ENCODE data around the gene SF3B5.
"Not testable (repeated sequence)": the region's sequence is repeated elsewhere in the genome, so short reads cannot be mapped to it uniquely, and the experiment has no call there.

SF3B5 gene

GRCh38 chr6:144095134-144096002, at the start of gene SF3B5:
Gene SF3B5 (minus strand): TSS chr6:144095573. CDS start chr6:144095497, 76 bp downstream.
- peak; percentile 100 for DNase-seq

DNA sequence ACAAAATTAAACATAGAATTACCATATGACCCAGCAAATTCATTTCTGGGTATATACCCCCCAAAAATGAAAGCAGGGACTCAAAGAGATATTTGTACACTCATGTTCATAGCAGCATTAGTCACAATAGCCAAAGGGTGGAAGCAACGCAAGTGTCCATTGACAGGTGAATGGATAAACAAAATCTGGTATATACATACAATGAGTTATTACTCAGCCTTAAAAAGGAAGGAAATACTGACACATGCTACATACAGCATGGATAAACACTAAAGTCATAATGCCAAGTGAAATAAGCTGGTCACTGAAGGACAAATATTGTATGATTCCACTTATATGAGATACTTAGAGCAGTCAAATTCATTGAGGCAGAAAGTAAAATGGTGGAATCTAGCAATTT, 49.6 kb upstream of the SF3B5 start:
- DNase-seq: no peak

- DNase-seq: no peak
These were observed 48.5 kb upstream of the SF3B5 start for GRCh38 chr6:144143878-144144277.

DNA sequence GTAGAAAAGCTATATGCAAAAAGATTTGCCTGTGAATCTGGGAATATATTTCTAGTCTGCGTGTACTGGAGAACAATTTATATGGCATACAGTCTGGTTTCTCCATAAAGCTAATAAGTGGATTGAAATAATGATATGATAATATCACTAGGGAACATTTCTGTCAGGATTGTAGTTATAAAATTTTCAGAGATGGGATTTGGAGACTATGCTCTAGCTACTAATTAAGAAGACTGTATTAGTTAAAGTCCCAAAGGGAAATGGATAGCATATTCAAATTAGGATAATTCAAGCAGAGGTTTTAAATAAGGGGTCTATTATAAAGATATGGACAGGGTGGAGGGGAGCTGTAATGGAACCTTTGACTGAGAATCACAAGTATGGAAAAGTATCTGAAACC, 47.7 kb upstream of the SF3B5 start:
- no peak for DNase-seq

DNA sequence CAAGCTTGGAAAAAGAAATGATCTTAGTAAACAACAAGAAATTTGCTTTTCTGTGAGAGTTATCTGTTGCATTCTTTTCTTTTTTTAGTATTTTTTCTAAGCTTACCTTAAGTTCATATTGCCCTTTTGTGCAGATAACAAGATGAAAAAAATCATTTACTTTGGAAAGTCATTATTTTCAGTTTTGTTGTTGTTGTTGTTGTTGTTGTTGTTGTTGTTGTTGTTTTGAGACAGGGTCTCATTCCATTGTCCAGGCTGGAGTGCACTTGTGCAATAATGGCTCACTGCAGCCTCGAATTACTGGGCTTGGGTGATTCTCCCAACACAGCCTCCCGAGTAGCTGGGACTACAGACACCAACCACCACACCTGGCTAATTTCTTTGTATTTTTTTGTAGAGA, 46.1 kb upstream of the SF3B5 start:
- DNase-seq: no peak

- peak; percentile 27 to 49 for DNase-seq
These were observed 45.5 kb upstream of the SF3B5 start for GRCh38 chr6:144140867-144141266.

- DNase-seq: peak; percentile 93 to 97
These were observed 44.4 kb upstream of the SF3B5 start for GRCh38 chr6:144139817-144140216.

GRCh38 chr6:144138542-144138941, 43.2 kb upstream of the SF3B5 start:
- DNase-seq: no peak

GRCh38 chr6:144134737-144135136, 39.4 kb upstream of the SF3B5 start:
- no peak for DNase-seq

GRCh38 chr6:144134176-144134575, 38.8 kb upstream of the SF3B5 start:
- DNase-seq: no peak

GRCh38 chr6:144133225-144133821, 38.0 kb upstream of the SF3B5 start:
- DNase-seq: no peak

GRCh38 chr6:144132167-144132690, 36.9 kb upstream of the SF3B5 start:
- DNase-seq: not testable (repeated sequence)

DNA sequence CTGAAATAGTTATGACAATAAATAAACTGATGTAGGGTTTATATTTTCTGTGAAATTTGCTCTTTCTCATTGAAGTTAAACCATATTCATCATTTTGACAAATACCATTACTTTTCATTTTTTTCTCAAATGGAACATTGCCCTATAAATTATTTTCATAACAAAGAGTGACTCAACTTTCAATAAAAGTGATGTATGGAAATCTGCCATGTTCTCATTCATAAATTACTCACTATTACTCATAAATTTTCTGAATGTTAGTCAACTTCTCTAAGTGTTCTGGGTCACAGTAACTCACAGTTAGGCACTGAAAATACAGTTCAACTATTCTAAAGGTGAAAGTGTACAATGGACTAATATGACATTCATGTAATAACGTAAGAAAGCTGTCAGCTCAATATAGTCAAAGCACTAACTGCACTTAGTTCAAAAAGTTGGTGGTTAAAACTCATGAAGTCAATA, 35.9 kb upstream of the SF3B5 start:
- DNase-seq: no peak

DNA sequence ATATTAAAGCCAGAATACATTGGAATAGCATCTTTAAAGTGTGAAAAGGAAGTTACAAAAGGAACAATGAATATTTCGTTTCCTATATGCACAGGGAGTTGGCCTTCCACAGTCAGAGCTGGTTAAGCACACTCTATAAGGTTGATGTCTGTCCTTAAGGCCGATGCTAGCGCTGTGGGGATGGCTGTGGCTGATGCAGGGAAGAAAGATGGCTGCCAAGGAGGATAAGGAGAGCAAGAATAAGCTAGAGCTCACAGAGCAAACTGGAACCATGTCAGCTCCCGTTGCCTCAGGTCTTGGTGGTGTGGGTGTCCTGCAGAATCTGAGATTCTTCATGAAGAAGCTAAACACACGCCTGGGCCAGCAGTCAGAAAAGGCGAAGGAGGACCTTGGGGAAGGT, 34.1 kb upstream of the SF3B5 start:
- peak in 1 of 2 experiments; percentile 17 for DNase-seq

GRCh38 chr6:144127097-144127496, 31.7 kb upstream of the SF3B5 start:
- DNase-seq: no peak

GRCh38 chr6:144123836-144124235, 28.5 kb upstream of the SF3B5 start:
- peak; percentile 50 to 59 for DNase-seq

DNA sequence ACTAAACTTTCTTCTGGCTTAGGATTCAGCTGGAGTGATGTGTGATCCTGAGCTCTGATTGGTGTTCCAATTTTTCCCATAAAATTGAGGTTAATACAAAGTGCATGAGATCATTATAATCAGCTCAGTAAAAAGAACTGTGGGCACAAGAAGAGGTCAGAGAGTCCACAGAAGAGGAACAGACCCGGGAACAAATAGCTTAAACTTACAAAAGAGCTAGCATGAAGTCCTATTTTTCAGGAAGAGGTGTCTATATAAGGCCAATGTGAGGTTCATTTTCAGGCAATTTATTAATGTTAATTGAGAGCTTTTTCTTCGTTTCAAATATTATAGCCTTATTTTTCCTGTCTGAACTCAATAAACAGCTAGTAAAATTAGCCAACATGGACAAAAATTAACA, 28.0 kb upstream of the SF3B5 start:
- peak; percentile 37 to 56 for DNase-seq

DNA sequence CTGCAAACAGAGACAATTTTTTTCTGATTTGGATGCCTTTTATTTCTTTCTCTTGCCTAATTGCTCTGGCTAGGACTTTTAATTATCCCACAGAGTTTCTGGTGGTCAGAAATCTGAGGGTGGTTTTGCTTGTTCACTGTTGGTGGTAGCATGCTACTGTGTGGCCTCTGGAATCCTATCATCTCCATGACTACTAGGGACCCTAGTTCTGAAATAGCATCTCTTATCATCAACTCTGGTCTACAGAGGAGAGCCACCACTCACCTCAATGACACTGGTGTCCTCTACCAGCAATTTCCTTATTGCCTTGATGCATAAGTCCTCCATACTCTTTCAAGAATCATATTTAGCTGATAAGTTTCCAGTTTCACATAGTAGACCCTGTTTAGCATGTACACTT, 27.5 kb upstream of the SF3B5 start:
- DNase-seq: no peak

DNA sequence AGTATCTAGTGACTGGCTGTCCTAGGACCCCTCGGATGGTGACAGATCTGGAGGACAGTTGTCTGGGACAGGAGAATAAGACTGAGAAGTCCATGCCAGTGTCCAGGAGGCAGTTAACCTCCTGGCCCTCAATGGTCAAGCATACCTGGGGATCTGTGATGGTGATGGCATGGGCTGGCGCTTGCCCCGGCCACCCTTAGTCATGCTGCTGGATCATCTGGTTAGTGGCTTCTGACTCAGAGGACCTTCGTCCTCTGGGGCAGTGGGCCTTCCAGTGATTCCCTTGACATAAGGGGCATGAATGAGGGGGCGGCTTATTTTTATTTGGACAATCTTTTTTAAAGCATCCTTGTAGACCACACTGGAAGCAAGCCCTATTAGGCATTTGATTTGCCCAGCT, 24.0 kb upstream of the SF3B5 start:
- no peak for DNase-seq

GRCh38 chr6:144115219-144115618, 19.8 kb upstream of the SF3B5 start:
- DNase-seq: no peak

- DNase-seq: no peak
These were observed 18.0 kb upstream of the SF3B5 start for GRCh38 chr6:144113366-144113765.

DNA sequence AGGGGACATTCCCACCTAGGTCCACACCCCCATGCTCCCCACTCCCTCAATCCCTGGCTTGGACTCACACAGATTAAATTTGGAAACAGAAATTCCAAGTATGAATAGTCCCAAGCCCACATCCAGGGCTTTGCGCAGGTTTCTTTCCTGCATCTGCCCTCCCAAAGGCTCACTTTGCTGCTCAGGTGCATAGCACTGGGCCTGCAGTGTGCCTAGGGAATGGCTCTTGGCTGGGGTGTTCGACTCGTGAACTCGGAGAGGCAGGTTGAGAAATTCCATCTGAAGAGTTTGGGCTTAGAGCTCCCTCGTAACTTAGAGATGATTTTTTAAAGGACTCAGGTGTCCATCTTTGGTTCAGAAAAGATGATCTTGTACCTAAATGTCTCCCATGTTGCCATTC, 14.8 kb upstream of the SF3B5 start:
- no peak for DNase-seq

GRCh38 chr6:144106206-144106605, 10.8 kb upstream of the SF3B5 start:
- no peak for DNase-seq

DNA sequence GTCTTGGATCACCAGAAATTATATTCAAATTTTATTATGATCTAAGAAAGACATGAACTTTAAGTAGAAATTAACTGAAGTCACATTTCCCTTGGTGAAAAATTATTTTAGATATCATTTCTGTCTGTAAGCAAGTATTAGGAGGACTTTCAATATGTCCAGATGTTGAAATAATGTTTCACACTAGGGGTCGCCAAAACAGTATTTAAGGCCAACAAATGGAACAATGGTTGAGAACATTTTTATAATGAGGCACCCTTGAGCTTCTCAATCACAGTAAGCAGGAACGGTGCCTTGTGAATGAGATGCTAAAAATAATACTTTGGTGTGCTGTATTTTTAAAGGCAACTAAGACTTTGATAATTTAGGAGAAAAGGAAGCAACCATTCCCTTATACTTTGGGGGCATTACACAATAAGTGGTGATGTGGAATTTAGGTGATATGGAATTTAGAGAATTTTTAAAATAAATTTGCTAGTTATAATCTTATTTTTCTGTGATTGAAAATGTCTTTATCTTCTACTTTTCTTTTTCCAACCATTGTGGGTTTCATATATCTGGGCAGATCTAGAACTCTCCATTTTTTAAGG, 9.6 kb upstream of the SF3B5 start:
- DNase-seq: peak; percentile 92 to 93

Measured in AML-193 (cell line).